ENCODE data around the gene KCTD13. TPM values are rescaled to one million over a fixed set of nuclear protein-coding genes. Genes with fewer than 3 reads are reported as not detected.
"Not testable (repeated sequence)": the region's sequence is repeated elsewhere in the genome, so short reads cannot be mapped to it uniquely, and the experiment has no call there.

Gene KCTD13
- total RNA-seq, 1 experiment from 2014 or later: 3.9 TPM

DNA sequence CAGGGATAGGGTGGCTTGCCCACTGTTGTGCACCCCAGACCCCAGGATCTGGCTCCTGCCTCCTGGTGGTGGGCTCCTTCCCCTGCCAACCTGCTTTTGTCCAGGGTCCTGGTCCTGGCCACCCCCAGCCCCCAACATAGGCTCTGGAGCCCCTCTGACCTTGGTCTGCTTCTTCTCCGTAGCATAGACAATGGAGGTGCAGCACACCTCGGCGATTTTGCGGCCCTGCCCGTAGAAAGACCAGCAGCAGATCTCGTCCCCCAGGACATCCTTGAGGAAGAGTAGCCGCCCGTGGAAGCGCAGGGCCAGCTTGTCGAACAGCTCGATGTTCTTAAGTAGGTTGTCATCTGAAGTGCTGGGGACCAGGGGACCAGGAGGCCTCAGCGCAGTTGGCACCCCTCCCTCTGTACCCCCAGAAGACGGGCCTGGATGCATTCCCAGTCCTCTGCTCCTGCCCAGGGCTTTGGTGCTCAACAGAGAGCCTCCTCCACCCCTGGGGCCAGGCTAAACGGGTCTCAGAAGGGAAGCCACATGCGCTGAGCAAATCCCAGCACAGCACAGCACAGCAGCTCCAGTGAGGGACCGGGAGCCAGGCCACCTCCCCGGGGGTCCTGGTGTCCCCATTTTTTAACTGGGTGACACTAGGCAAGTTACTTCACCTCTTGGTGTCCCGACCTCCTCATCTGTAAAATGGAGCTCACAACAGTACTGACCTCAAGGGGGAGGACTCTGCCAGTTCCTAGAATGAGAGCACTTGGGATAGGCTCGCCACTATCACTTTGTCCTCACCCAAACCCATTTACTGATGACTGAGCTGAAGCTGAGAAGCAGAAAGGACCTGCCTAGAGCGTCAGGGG lies 15.0 kb downstream of the KCTD13 start:
- DNase-seq (ENCODE audit: low spot score): no peak
- in situ Hi-C loops (cut with HindIII; ENCODE audit: low sequenced_read_pairs): no loop called here

DNA sequence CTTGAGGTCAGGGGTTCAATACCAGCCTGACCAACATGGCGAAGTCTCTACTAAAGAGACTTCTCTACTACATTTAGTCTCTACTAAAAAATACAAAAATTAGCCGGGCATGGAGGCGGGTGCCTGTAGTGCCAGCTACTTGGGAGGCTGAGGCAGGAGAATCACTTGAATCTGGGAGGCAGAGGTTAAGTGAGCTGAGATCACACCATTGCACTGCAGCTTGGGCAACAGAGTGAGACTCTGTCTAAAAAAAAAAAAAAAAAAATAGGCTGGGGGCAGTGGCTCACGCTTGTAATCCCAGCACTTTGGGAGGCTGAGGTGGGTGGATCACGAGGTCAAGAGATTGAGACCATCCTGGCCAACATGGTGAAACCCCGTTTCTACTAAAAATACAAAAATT lies 16.2 kb downstream of the KCTD13 start:
- in situ Hi-C loops (cut with HindIII; ENCODE audit: low sequenced_read_pairs); DNase-seq (ENCODE audit: low spot score): not testable (repeated sequence)

DNA sequence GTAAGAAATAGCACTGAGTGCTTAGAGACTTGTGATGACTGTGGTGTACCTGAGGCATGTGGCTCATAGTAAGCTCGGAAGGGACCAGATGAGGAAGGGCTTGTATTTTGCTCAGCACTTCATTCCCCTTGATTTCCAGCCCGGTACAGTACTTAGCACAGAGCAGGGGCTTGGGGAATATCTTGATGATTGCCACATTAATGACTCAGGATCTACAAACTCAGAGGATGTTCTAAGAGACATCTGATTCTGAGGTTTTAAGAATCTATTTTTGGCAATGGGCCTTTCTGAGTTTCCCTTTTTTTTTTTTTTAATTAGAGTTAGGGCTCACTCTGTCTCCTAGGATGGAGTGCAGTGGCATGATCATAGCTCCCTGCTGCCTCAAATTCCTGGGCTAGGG lies 16.6 kb downstream of the KCTD13 start:
- DNase-seq (ENCODE audit: low spot score): no peak
- in situ Hi-C loops (cut with HindIII; ENCODE audit: low sequenced_read_pairs): no loop called here

DNA sequence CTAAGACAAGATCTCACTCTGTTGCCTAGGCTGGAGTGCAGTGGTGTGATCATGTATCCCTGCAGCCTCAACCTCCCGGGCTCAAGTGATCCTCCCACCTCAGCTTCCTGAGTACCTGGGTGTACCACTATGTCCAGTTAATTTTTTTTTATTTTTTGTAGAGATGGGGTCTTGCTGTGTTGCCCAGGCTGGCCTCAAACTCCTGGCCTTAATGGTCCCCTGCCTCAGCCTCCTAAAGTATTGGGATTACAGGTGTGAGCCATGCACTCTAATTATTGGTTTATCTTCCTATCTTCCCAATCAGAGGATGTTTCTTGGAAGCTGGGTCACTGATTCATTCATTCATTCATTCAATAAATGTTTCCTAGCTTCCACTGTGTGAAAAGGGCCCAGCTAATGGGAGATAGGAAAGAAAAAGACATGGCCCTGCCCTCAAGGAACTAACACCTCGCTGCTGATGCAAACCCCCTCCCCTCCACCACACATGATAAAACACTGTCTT lies 17.3 kb downstream of the KCTD13 start:
- in situ Hi-C loops (cut with HindIII; ENCODE audit: low sequenced_read_pairs): no loop called here
- no peak for DNase-seq (ENCODE audit: low spot score)

DNA sequence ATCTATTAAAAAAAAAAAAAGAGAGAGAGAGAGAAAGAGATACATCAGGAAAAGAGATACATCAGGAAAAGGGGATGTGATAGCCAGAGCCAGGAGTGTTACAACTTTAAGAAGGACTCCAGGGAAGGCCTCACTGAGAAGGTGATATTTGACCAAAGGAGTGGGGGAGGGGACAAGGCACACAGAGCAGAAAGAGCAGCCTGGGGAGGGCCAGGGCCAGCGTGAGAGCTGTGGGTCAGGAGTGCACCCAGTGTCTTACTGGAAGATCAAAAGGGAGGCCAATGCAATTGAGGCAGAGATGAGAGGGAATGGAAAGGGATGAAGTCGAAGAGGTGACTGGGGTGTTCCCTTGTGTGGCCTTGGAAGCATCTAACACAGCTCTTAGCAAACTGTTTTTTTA lies 18.1 kb downstream of the KCTD13 start:
- in situ Hi-C loops (cut with HindIII; ENCODE audit: low sequenced_read_pairs): no loop called here
- DNase-seq (ENCODE audit: low spot score): no peak

DNA sequence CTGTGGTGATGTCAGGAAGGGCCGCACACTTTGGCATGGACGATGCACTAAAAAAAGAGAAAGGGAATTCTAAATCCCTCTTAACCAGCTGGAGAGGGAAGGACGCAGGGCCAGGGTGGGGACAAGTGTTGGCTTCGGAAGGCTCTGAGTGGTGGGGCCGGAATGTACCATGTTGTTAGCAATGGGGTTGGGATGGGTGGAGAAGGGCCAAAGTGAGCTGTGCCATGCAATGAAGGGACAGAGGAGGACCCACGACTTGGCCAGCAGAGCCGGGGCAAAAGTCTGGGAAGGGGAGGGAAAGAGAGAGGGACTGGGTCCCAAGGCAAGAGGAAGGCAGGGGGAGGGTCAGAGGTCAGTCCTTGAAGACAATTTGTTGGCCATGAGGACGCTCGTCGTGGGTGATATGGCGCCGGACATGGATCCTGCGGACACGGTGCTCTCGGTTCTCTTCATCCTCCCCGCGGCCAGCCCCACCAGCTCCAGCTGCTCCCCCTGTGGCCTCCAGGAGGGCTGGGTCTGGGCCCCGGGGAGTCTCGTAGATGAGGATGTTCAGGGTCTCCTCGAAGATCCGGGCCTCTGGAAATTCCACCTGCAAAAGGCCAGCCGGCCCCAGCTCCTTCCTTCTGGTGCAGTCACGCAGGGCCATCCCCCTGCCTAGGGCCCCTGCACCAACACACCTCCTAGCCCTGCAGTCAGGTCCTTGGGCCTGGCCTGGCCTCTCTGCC lies 19.3 kb downstream of the KCTD13 start:
- in situ Hi-C loops (cut with HindIII; ENCODE audit: low sequenced_read_pairs): no loop called here
- DNase-seq (ENCODE audit: low spot score): no peak

DNA sequence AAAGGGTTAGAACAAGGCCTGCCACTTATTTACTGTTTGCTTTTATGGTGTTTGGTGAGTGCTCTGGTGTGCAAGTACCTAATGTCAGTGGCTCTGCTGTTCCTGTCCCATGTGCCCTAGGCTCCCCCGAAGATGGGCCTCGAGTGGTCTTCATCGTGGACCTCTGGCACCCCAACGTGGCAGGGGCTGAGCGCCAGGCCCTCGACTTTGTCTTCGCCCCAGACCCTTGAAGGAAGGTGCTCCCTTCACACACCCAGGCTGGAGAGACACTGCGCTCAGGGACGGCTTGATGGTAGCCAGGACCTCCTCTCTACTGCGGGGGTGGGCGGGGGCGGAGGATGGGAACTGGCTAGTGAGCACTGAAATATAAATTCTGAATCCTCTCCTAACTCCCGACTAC lies 20.4 kb downstream of the KCTD13 start:
- DNase-seq (ENCODE audit: low spot score): no peak
- in situ Hi-C loops (cut with HindIII; ENCODE audit: low sequenced_read_pairs): no loop called here

DNA sequence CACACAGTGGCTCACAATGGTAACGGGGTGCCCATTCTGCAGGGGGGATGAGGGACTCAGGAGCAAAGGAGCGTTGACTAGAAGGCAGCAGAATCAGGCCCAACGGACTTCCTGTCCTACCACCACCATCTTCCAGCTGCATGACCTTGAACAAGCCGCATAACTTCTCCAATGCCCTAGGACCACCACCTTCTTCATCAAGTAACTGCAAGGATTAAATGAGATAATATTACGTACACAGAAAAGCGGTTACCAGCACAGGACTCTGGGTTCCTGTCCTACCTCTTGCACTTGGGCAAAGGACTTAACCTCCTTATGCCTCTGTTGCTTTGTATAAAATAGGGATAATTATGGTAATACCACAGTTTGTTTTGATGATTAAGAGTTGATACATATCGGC lies 21.1 kb downstream of the KCTD13 start:
- in situ Hi-C loops (cut with HindIII; ENCODE audit: low sequenced_read_pairs): no loop called here

DNA sequence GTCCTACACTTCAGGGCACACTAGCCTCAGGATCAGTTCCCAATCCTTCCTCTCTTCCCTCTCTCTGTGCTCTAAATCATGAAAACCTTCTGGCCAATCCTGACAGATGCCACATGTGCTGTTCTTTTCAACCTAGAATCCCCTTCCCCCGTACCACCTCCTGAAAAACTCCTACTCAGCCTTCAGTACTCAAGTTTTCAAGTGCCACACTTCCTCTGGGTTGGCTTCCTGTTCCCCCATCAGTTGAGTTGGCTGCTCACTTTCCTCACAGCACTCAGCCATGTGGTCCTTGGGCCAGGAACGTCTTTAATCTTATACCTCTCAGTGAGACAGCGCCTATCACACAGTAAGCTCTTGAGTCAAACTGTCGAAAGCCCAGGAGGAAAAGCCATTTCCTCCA lies 22.4 kb downstream of the KCTD13 start:
- in situ Hi-C loops (cut with HindIII; ENCODE audit: low sequenced_read_pairs): no loop called here
- DNase-seq (ENCODE audit: low spot score): no peak

More for the DNA sequence above, 21.1 kb downstream of the KCTD13 start:
- no peak for DNase-seq (ENCODE audit: low spot score)

DNA sequence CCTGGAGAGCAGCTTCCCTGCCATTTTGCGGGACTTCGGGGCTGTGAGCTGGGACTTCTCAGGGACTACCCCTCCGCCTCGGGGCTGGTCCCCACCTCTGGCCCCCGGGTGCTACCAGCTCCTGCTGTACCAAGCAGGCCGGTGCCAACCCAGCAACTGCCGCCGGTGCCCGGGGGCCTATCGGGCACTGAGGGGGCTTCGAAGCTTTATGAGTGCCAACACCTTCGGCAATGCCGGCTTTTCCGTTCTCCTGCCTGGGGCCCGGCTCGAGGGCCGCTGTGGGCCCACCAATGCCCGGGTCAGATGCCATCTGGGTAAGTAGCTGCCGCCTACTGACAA lies 24.4 kb downstream of the KCTD13 start:
- in situ Hi-C loops (cut with HindIII; ENCODE audit: low sequenced_read_pairs): no loop called here
- no peak for DNase-seq (ENCODE audit: low spot score)

DNA sequence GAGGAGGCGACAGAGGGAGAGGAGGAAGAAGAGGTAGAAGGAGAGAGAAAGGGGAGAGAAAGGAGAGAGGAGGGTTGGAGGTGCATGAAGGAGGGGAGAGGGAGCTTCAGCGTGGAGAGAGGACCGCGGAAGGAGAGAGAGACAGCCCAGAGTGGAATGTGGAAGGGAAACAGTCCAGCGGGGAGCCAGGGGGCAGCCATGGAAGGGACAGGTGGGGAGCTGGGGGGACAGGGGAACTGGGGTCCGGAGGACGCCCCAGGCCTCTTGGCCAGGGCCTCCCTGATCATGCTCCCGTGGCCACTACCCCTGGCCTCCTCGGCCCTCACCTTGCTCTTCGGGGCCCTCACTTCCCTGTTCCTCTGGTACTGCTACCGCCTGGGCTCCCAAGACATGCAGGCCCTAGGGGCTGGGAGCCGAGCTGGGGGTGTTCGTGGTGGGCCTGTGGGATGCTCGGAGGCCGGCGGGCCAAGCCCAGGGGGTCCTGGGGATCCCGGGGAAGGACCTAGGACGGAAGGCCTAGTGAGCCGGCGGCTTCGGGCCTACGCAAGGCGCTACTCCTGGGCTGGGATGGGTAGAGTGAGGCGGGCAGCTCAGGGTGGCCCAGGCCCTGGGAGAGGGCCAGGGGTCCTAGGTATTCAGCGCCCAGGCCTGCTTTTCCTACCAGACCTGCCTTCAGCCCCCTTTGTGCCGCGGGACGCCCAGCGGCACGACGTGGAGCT lies 25.0 kb downstream of the KCTD13 start:
- no peak for DNase-seq (ENCODE audit: low spot score)
- in situ Hi-C loops (cut with HindIII; ENCODE audit: low sequenced_read_pairs): no loop called here

DNA sequence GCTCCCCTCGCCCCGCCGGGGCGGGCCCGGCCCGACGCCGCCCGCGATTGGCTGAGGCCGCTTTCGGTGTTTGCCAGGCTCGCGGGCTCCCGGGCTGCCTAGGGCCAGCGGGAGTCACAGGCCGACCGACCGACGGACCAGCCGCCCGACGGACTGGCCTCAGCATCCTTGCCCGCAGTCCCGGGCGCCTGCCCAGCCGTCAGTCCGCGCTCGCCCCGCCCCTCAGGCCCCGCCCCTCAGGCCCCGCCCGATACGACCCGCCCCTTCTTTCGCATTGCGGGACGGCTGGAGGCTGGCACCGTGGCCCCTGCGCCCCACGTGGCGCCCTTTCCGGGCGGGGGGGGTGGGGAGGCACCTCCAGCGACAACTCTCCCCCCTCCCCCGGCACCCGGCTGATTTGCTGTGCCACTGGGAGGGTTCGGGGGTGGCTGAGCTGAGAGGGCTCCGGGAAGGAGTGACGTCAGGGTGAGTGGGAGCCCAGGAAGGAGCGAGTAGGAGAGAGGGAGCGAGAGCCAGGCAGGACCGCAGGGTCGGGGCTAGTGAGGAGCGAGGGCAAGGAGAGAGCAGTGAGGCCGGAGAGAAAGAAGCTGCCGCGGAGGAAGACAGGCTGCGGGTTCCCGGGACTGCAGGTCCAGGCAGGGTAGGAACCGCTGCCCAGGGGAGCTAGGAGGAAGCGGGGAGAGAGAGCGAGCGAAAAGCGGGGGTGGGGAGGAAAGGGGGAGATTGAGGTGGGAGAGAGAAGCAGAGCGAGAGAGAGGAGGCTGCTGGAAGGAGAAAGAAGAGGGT lies 25.7 kb downstream of the KCTD13 start, which contains the start of gene ASPHD1:
Gene ASPHD1, plus strand, starts transcription at position 387 of the 786 bp plus-strand sequence. CDS start 484 bp downstream, outside the sequence.
- in situ Hi-C loops (cut with HindIII; ENCODE audit: low sequenced_read_pairs): no loop called here
- peak; percentile 94 for DNase-seq (ENCODE audit: low spot score)

DNA sequence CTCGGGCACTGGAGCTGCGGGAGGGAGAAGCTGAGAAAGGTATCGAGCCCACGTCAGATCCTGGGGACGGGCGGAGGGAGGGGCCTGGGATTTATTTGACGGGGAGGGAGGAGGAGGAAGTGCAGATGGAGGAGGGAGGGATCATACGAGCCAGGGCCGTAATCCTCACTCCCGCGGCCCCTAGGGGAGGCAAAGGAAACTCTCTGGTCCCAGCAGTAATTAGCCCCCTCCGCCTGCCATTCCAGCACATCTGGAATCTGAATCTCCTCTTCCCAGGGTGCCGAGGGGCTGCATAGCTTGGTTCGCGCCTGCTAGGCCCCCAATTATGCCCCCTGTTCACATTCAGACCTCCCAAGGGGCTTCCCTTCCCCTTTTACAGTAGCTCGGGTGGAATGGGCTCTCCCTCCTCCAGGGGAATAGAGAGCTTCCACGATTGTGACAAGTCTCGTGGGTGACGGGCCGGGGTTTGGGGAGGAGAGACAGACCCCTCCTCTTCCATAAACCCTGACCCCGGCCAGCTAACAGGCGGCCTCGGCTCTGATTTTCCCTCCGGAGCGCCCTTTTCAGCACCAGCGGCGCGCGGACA lies 26.4 kb downstream of the KCTD13 start, which contains the start of gene SEZ6L2:
Gene SEZ6L2, minus strand, starts transcription at position 35 of the 586 bp plus-strand sequence. CDS start 531 bp downstream, outside the sequence.
- in situ Hi-C loops (cut with HindIII; ENCODE audit: low sequenced_read_pairs): no loop called here
- peak; percentile 98 for DNase-seq (ENCODE audit: low spot score)

DNA sequence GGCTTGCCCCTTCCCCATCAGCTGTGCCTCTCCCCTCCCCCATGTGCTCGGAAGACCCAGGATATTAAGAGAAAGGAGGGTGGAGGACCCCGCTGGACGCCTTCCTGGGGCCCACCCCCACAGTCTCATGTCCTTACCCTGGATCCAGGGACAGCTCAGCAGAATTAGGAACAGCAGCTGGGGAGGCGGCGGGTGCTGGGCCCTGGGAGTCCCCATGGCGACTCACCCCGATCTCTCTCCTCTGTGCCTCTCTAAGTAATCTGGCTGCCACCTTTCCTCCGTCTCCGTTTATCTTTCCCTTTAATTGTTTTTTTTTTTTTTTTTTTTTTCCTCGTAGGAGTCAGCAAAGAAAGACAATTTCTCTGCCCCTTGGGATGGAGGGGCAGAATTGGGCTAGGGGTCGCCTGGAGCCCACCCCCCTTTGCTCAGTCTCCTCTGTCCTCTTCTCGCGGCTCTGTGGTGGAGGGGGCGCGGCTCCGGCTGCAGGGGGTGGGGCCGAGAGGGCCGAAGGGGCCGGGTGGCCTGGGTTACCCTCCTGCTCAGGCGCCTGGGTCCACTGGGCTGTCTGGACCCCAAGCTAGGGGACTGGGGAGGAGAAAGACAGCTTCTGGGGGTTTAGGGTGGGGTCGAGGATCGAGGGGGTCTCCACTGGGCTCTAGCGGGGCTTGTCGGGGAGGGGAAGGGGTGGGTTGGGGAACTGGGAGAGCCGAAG lies 27.1 kb downstream of the KCTD13 start:
- in situ Hi-C loops (cut with HindIII; ENCODE audit: low sequenced_read_pairs): no loop called here
- DNase-seq (ENCODE audit: low spot score): no peak

DNA sequence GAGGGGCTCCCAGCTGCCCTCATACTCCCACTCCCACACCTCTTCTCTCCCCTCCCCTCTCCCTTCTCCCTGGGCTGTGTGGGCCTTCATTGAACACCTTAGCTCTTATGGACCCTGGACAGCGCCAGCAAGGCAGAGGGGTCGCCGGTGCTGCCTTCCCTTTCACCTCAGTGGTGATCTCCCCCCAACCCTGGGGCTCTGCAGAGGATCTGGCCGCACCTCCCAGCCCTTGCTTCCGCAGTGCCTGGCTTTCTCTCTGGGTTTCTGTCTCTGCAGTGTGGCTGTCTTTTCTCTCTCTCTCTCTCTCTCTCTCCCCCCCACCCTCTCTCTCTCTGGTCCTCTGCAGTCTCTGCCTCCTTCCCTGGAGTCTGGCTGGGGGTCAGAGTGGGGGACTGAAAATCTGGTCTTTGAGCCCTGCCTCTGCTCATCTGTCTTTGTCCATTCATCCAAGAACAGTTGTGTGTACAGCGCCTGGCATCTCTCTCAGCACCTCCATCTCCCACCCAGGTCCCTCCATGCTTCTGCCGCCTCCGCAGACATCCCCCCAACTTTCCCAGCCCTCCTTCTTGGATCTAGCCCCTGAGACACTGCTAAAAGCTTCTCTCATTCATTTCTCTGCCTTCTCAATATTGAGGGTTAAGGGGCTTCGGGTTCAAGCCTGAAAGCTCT lies 27.8 kb downstream of the KCTD13 start:
- in situ Hi-C loops (cut with HindIII; ENCODE audit: low sequenced_read_pairs): no loop called here
- DNase-seq (ENCODE audit: low spot score): no peak

DNA sequence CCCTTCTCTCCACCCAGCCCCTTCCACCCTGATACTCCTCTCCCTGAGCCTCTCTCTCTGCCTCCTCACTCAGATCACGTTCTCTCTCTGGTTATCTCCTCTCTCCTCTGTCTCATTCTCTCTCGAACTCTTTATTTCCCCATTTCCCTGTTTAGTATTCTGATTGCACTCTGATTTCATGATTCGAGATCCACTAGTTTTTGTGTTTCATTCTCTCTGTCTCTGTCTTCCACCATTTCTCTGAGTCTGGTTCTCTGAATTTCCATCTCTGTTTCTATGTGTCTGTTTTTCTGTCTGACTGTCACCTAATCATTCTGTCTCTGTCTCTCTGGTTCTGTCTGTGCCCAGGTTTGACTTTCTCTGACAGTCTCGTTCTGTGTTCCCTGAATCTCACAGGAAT lies 28.7 kb downstream of the KCTD13 start:
- in situ Hi-C loops (cut with HindIII; ENCODE audit: low sequenced_read_pairs): no loop called here
- no peak for DNase-seq (ENCODE audit: low spot score)

DNA sequence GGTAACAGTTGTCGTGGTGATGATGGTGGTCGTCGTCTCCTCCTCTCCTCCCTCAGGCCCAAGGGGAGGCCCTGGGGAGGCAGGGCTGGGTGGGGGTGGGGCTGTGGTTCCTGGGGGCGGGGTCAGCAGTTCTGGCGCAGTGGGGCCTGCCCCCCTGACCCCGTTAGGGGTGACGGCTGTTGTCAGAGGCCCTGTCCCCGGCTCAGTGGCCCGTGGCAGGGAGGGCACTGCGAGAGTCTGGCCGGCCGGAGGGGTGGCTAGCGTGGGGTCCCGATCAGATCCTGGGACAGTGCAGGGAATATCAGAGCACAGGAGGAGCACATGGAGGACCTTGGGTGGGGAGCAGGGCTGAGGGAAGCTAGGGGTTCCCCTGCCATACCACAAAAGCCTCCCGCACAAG lies 29.2 kb downstream of the KCTD13 start:
- no peak for DNase-seq (ENCODE audit: low spot score)
- in situ Hi-C loops (cut with HindIII; ENCODE audit: low sequenced_read_pairs): no loop called here
